B cell (primary cell): ENCODE measurements around the gene RMI2. TPM values are rescaled to one million over a fixed set of nuclear protein-coding genes. Genes with fewer than 3 reads are reported as not detected.

Experiments used
- ATAC-seq: fragments of 200-7000 bp; cut with Tn5 transposase; one replicate; pipeline ENCODE4 v1.10.0; 2021; ENCODE audit warnings: low read depth, mild to moderate bottlenecking, moderate number of reproducible peaks, moderate library complexity
- CTCF ChIA-PET: fragments of 350-600 bp; sonication (Branson Sonifier 250); formaldehyde crosslinking; loops from one replicate; lab custom pipeline; 2021; ENCODE audit warnings: antibody characterized with exemption, inconsistent platforms; lab: Charles Lee
- POLR2A ChIA-PET: fragments of 350-600 bp; sonication (Branson Sonifier 250); formaldehyde crosslinking; loops from one replicate; lab custom pipeline; 2021; ENCODE audit warnings: antibody characterized with exemption; lab: Charles Lee
- DNase-seq: peaks from one replicate; pipeline ENCODE4 v3.0.0; 2013
- H2AFZ ChIP-seq: 2 replicates; pipeline ENCODE4 v1.6.1; 2012; ENCODE audit warnings: mild to moderate bottlenecking, low read depth, low read length; ENCODE audit not compliant: insufficient read depth, poor library complexity, severe bottlenecking
- H3K27ac ChIP-seq, 2 donors: 1 replicate in 1 of 2; 2 replicates in 1 of 2; pipeline ENCODE4 v1.5.1; 2012 to 2013; ENCODE audit warnings: low read length in 2 of 2, mild to moderate bottlenecking in 2 of 2, moderate library complexity in 1 of 2
- H3K27me3 ChIP-seq, 4 experiments: fragments of 200-600 bp in 1 of 4; sonication (generic) in 1 of 4; replicated peaks in 1 of 4; 1 replicate in 2 of 4; 2 replicates in 2 of 4; pipeline versions ENCODE4 v1.6.1 to v1.7.0; 2013 to 2016; ENCODE audit warnings: low read length in 3 of 4, mild to moderate bottlenecking in 2 of 4, mixed read lengths in 1 of 4, moderate library complexity in 1 of 4; ENCODE audit not compliant: insufficient read depth in 4 of 4, control insufficient read depth in 3 of 4; ENCODE audit errors: control extremely low read depth in 1 of 4
- H3K36me3 ChIP-seq, 2 experiments: replicated peaks in 1 of 2; 1 replicate in 1 of 2; 2 replicates in 1 of 2; pipeline versions ENCODE4 v1.6.1 to v1.7.1; 2013; ENCODE audit warnings: low read length in 1 of 2; ENCODE audit not compliant: insufficient read depth in 2 of 2, control insufficient read depth in 1 of 2; ENCODE audit errors: control extremely low read depth in 1 of 2, extremely low read depth in 1 of 2
- H3K4me1 ChIP-seq, 2 donors: fragments of 200-600 bp in 1 of 2; sonication (generic) in 1 of 2; 1 replicate in 1 of 2; 2 replicates in 1 of 2; pipeline versions ENCODE4 v1.5.1 to v1.6.1; 2013 to 2017; ENCODE audit warnings: low read length in 2 of 2; ENCODE audit not compliant: control insufficient read depth in 2 of 2, insufficient read depth in 2 of 2
- H3K4me2 ChIP-seq: replicated peaks from 2 replicates; pipeline ENCODE3; 2012; ENCODE audit warnings: mild to moderate bottlenecking, low read depth, low read length; ENCODE audit not compliant: poor library complexity, severe bottlenecking
- H3K4me3 ChIP-seq, 5 experiments: fragments of 200-600 bp in 1 of 5; sonication (generic) in 1 of 5; 1 replicate in 3 of 5; 2 replicates in 2 of 5; pipeline versions ENCODE4 v1.5.1 to v1.7.0; 2011 to 2016; ENCODE audit warnings: low read length in 4 of 5, mild to moderate bottlenecking in 4 of 5, low read depth in 2 of 5, control low read depth in 1 of 5, moderate library complexity in 1 of 5; ENCODE audit not compliant: insufficient read depth in 1 of 5; ENCODE audit errors: control extremely low read depth in 1 of 5, extremely low read depth in 1 of 5
- H3K79me2 ChIP-seq: fragments of 200-600 bp; sonication (generic); one replicate; pipeline ENCODE4 v1.6.0; 2016; ENCODE audit warnings: low read length; ENCODE audit not compliant: control insufficient read depth, insufficient read depth
- H3K9ac ChIP-seq: fragments of 200-600 bp; sonication (generic); 2 replicates; pipeline ENCODE4 v1.6.1; 2017; ENCODE audit warnings: mild to moderate bottlenecking, low read length, moderate library complexity
- H3K9me3 ChIP-seq, 3 donors: one replicate each; pipeline versions ENCODE4 v1.6.1 to v1.7.1; 2013; ENCODE audit warnings: low read length in 2 of 3; ENCODE audit not compliant: control insufficient read depth in 2 of 3, insufficient read depth in 1 of 3; ENCODE audit errors: control extremely low read depth in 1 of 3
- H4K20me1 ChIP-seq: 2 replicates; pipeline ENCODE4 v1.6.0; 2012; ENCODE audit warnings: mild to moderate bottlenecking, low read length; ENCODE audit not compliant: insufficient read depth, control insufficient read depth, poor library complexity, severe bottlenecking
- H3K27ac Mint-ChIP-seq: one replicate; pipeline ENCODE4 v1.8.0; 2021; ENCODE audit warnings: mixed read lengths
- H3K27me3 Mint-ChIP-seq: one replicate; pipeline ENCODE4 v1.8.0; 2021; ENCODE audit warnings: mixed read lengths
- H3K4me1 Mint-ChIP-seq: one replicate; pipeline ENCODE4 v1.8.0; 2021; ENCODE audit warnings: mixed read lengths
- H3K4me3 Mint-ChIP-seq: one replicate; pipeline ENCODE4 v1.8.0; 2021; ENCODE audit warnings: mixed read lengths
- H3K9me3 Mint-ChIP-seq: one replicate; pipeline ENCODE4 v1.8.0; 2022; ENCODE audit warnings: mixed read lengths; ENCODE audit not compliant: insufficient read depth
- CTCF ChIP-seq: fragments of 200-600 bp; IDR thresholded peaks from one replicate; pipeline ENCODE4 v1.8.0; 2022; ENCODE audit warnings: antibody characterized with exemption, mild to moderate bottlenecking
- EZH2 ChIP-seq: IDR thresholded peaks from 2 replicates; pipeline ENCODE4 v1.6.1; 2012; ENCODE audit warnings: borderline replicate concordance, low read depth, mild to moderate bottlenecking, moderate library complexity, low read length; ENCODE audit not compliant: insufficient read depth, poor library complexity, severe bottlenecking
- WGBS: methylation state at CpG from one replicate; pipeline ENCODE4 v1.1.5; 2013; ENCODE audit warnings: missing lambda C conversion rate; ENCODE audit not compliant: insufficient coverage; 5-methylcytosine and 5-hydroxymethylcytosine counted together
- intact Hi-C: fragments of 100-400 bp; cut with micrococcal nuclease; formaldehyde crosslinking; loops from one replicate; pipeline ENCODE4 v1.10.0; 2022
- polyA plus RNA-seq: library from polyadenylated mRNA; depleted of rRNA; stranded (reverse); fragments of >200 nt; gene quantifications from 2 replicates; pipeline ENCODE4 v1.2.3, GENCODE V29; 2012
- total RNA-seq, 2 donors: library from RNA; stranded (reverse); fragments of 120-200 nt in 1 of 2; gene quantifications; 1 replicate in 1 of 2; 2 replicates in 1 of 2; pipeline versions ENCODE4 v1.2.3 to v1.2.4, GENCODE V29; 2013 to 2022

Gene RMI2
- total and polyA plus RNA-seq, 2 donors (not counting 1 experiment from before 2014, with no cell fraction given), result 2.3 to 27.0 TPM

- WGBS, result 93% methylated on average over 6 of the region's 9 CpGs
- Histone ChIP-seq H3K9me3 (peaks cover 0 to 13% (median 0%) of the 10 kb centered on the region in 3 donors), H4K20me1 (no peaks in the 10 kb centered on the region), H3K36me3 (no peaks in the 10 kb centered on the region), H3K4me2 (no peak overlapping the region), H3K79me2 (no peaks in the 10 kb centered on the region), H3K27me3 (no peaks in the 10 kb centered on the region), H2AFZ (no peak overlapping the region), H3K4me1 (peaks cover 51 to 65% of the 10 kb centered on the region in 2 donors), H3K9ac (no peak overlapping the region), H3K27ac (no peak overlapping the region), H3K4me3 (no peak overlapping the region)
- Mint-ChIP-seq H3K27me3 (no peaks in the 10 kb centered on the region), H3K4me1 (peaks cover 65% of the 10 kb centered on the region), H3K27ac (peak overlapping the region; percentile 82), H3K4me3 (no peak overlapping the region), H3K9me3 (no peaks in the 10 kb centered on the region)
- TF ChIP-seq CTCF (no peak), EZH2 (no peak)
- POLR2A ChIA-PET, result interaction anchor here (6.8 kb wide), 1 partner anchor 14 kb away, joined by 94 read pairs; no protein-coding TSS in a partner anchor
- CTCF ChIA-PET, result interaction anchor here (1.0 to 6.9 kb wide), 4 partner anchors 15 to 350 kb away, joined by 4 to 136 read pairs (median 80); partner anchors contain the start of gene SOCS1
- DNase-seq (no peak), ATAC-seq (no peak)
- intact Hi-C loops, result loop anchor here (5.0 kb wide), 2 partner anchors 236 to 369 kb away; no protein-coding TSS in a partner anchor
These were observed 31.6 kb upstream of the RMI2 start for GRCh38 chr16:11313493-11314308.
